HG03342 (cell line): Measurements from ENCODE around the gene SCO1.
"Not testable (repeated sequence)": the region's sequence is repeated elsewhere in the genome, so short reads cannot be mapped to it uniquely, and the experiment has no call there.

ENCODE experiments used
- ATAC-seq: cut with Tn5 transposase; IDR thresholded peaks from one replicate; pipeline ENCODE4 v1.9.1; 2021; ENCODE audit warnings: mild to moderate bottlenecking, moderate library complexity; ENCODE audit not compliant: unreplicated experiment

The SCO1 gene

GRCh38 chr17:10726196-10726595 lies 28.9 kb upstream of the SCO1 start:
- ATAC-seq, result no peak

GRCh38 chr17:10725262-10725661 lies 27.9 kb upstream of the SCO1 start:
- ATAC-seq, result no peak

- ATAC-seq, result no peak
Observed at GRCh38 chr17:10724546-10725195, 27.3 kb upstream of the SCO1 start.

- no peak for ATAC-seq
Observed at GRCh38 chr17:10718547-10718946, 21.2 kb upstream of the SCO1 start.

- ATAC-seq, result no peak
Observed at GRCh38 chr17:10716218-10716617, 18.9 kb upstream of the SCO1 start.

- ATAC-seq, result no peak
Observed at GRCh38 chr17:10713318-10713717, 16.0 kb upstream of the SCO1 start.

- ATAC-seq, result no peak
Observed at GRCh38 chr17:10705727-10706126, 8.4 kb upstream of the SCO1 start.

GRCh38 chr17:10702574-10702973 lies 5.2 kb upstream of the SCO1 start:
- ATAC-seq, result no peak

- no peak for ATAC-seq
Observed at GRCh38 chr17:10699856-10700255, 2.5 kb upstream of the SCO1 start.

- ATAC-seq, result no peak
Observed at GRCh38 chr17:10698096-10698818, 924 bp upstream of the SCO1 start.

GRCh38 chr17:10695875-10696407 lies 1.4 kb downstream of the SCO1 start:
- not testable (repeated sequence) for ATAC-seq

- no peak for ATAC-seq
Observed at GRCh38 chr17:10687499-10687898, 9.8 kb downstream of the SCO1 start.

GRCh38 chr17:10683853-10684252 lies 13.5 kb downstream of the SCO1 start:
- ATAC-seq, result no peak

GRCh38 chr17:10681866-10682446 lies 15.4 kb downstream of the SCO1 start:
- no peak for ATAC-seq

GRCh38 chr17:10674704-10675103 lies 22.6 kb downstream of the SCO1 start:
- no peak for ATAC-seq

GRCh38 chr17:10673312-10673711 lies 24.0 kb downstream of the SCO1 start:
- no peak for ATAC-seq

GRCh38 chr17:10668775-10669174 lies 28.6 kb downstream of the SCO1 start:
- no peak for ATAC-seq

GRCh38 chr17:10666906-10667305 lies 30.4 kb downstream of the SCO1 start:
- no peak for ATAC-seq

- no peak for ATAC-seq
Observed at GRCh38 chr17:10664571-10664970, 32.8 kb downstream of the SCO1 start.

- ATAC-seq, result no peak
Observed at GRCh38 chr17:10663231-10663630, 34.1 kb downstream of the SCO1 start.

- no peak for ATAC-seq
Observed at GRCh38 chr17:10661437-10661836, 35.9 kb downstream of the SCO1 start.

GRCh38 chr17:10657879-10658278 lies 39.5 kb downstream of the SCO1 start:
- no peak for ATAC-seq
